Stomach (tissue), 9 donors: Measurements from ENCODE around the gene NREP. TPM values are rescaled to one million over a fixed set of nuclear protein-coding genes. Genes with fewer than 3 reads are reported as not detected.

Experiments used
- DNase-seq, 2 donors: peaks; one replicate each; pipeline versions ENCODE4 v3.0.0 to v3.0.0-alpha.2; 2013 to 2019
- H3K27ac ChIP-seq, 5 donors: fragments of 200-600 bp in 4 of 5; sonication (generic) in 4 of 5; one replicate each; pipeline ENCODE4 v1.5.1; 2013 to 2019; ENCODE audit warnings: mild to moderate bottlenecking in 1 of 5, moderate library complexity in 1 of 5
- H3K27me3 ChIP-seq, 3 donors: fragments of 200-600 bp; sonication (generic); one replicate each; pipeline ENCODE4 v1.5.1; 2017 to 2019; ENCODE audit warnings: mixed run types in 1 of 3
- H3K36me3 ChIP-seq, 4 donors: fragments of 200-600 bp; sonication (generic); 1 replicate in 3 of 4; 2 replicates in 1 of 4; pipeline ENCODE4 v1.5.1; 2016 to 2019
- H3K4me1 ChIP-seq, 4 donors: fragments of 200-600 bp; sonication (generic); one replicate each; pipeline ENCODE4 v1.5.1; 2016 to 2019
- H3K4me3 ChIP-seq, 4 donors: fragments of 200-600 bp; sonication (generic) in 3 of 4; one replicate each; pipeline ENCODE4 v1.5.1; 2016 to 2019; ENCODE audit warnings: mild to moderate bottlenecking in 1 of 4
- H3K9me3 ChIP-seq, 4 donors: fragments of 200-600 bp; sonication (generic); one replicate each; pipeline ENCODE4 v1.5.1; 2016 to 2019
- EP300 ChIP-seq: sonication (generic); formaldehyde crosslinking; IDR thresholded peaks from one replicate; pipeline ENCODE4 v1.6.1; 2017; ENCODE audit warnings: antibody characterized with exemption
- POLR2A ChIP-seq, 4 donors: fragments of 450-650 bp; IDR thresholded peaks; one replicate each; pipeline ENCODE4 v1.6.1; 2016; ENCODE audit warnings: antibody characterized with exemption in 4 of 4, control low read depth in 2 of 4, mild to moderate bottlenecking in 1 of 4, moderate library complexity in 1 of 4
- POLR2AphosphoS5 ChIP-seq, 3 donors: sonication (generic); formaldehyde crosslinking; IDR thresholded peaks; one replicate each; pipeline ENCODE4 v1.6.1; 2016; ENCODE audit warnings: antibody characterized with exemption in 3 of 3
- WGBS, 5 donors: extraction: QIAGEN DNeasy Blood & Tissue Kit in 3 of 5; methylation state at CpG; one replicate each; pipeline versions ENCODE4 v1.1.5 to v1.1.7; 2013 to 2018; 5-methylcytosine and 5-hydroxymethylcytosine counted together
- intact Hi-C: fragments of 100-400 bp; cut with DNase I; formaldehyde crosslinking; loops from one replicate; pipeline ENCODE4 v1.15.1; 2023; ENCODE audit warnings: low total_unique reads
- polyA plus RNA-seq, 3 donors: library from polyadenylated mRNA; stranded (reverse); fragments of 200-250 nt; gene quantifications; one replicate each; pipeline ENCODE4 v1.2.3, GENCODE V29; 2013
- total RNA-seq, 5 donors: library from RNA; depleted of rRNA; stranded (reverse); fragments of >200 nt; gene quantifications; one replicate each; pipeline versions ENCODE4 v1.1.0 to v1.2.3, GENCODE V29; 2014 to 2016
- TF ChIP-seq, protein P1 (sequence below), 7 experiments: fragments of 450-650 bp in 4 of 7; fragments of 200-600 bp in 3 of 7; sonication (generic) in 3 of 7; IDR thresholded peaks; one replicate each; pipeline ENCODE4 v1.5.1; 2016 to 2019; ENCODE audit warnings: antibody characterized with exemption in 7 of 7, control low read depth in 2 of 7, mild to moderate bottlenecking in 1 of 7
- donor health status: healthy with polysubstance abuse.
- donor health status: Bipolar disorder and iron deficiency.
- donor health status: healthy.

NREP gene
- total and polyA plus RNA-seq, 8 donors = 0.58 to 155 (median 10.3) TPM

- intact Hi-C loops = no loop called here
- Histone ChIP-seq H3K9me3 (no peaks in the 10 kb centered on the region), H3K27me3 (no peaks in the 10 kb centered on the region), H3K4me3 (peak overlapping the region; percentile 56 to 59 (median 56)), H3K4me1 (peaks cover 0 to 43% (median 26%) of the 10 kb centered on the region in 4 donors), H3K27ac (peak overlapping the region; percentile 87 to 94 (median 91)), H3K36me3 (no peaks in the 10 kb centered on the region)
- DNase-seq = peak; percentile 91 to 97
- WGBS, 5 donors = 0 to 1% (median 1%) methylated on average over 32 to 98 of the region's 98 CpGs
- TF ChIP-seq POLR2AphosphoS5 (IDR thresholded peaks at IDR 0.05) (peak; percentile 54 to 70 (median 59)), POLR2A (IDR thresholded peaks at IDR 0.05) (no peak)
- TF ChIP-seq, protein P1, sequence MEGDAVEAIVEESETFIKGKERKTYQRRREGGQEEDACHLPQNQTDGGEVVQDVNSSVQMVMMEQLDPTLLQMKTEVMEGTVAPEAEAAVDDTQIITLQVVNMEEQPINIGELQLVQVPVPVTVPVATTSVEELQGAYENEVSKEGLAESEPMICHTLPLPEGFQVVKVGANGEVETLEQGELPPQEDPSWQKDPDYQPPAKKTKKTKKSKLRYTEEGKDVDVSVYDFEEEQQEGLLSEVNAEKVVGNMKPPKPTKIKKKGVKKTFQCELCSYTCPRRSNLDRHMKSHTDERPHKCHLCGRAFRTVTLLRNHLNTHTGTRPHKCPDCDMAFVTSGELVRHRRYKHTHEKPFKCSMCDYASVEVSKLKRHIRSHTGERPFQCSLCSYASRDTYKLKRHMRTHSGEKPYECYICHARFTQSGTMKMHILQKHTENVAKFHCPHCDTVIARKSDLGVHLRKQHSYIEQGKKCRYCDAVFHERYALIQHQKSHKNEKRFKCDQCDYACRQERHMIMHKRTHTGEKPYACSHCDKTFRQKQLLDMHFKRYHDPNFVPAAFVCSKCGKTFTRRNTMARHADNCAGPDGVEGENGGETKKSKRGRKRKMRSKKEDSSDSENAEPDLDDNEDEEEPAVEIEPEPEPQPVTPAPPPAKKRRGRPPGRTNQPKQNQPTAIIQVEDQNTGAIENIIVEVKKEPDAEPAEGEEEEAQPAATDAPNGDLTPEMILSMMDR (IDR thresholded peaks at IDR 0.05) = peak in 5 of 7 experiments; percentile 13 to 46 (median 26)
Observed at GRCh38 chr5:111757355-111758283, 625 bp upstream of the NREP start.

DNA sequence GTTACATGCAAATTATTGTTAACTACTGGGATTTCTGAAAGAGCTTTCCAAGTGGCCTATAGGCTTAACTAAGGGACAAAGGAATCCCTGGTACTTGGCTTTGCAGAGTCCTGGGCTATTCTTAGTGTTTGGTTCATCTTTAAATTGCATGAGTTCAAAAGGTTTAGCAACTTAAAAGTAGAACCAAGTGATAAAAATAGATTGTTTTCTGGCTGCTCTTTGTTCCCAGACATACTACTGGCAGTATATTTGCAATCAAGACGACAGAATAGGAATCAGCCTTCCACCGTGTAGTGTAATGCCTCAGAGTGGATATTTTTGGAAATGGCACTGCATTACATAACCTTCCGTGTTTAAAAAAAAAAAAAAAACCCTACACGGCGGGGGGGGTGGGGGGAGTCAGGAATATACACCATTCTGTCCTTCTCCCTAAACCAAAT, 1.0 kb downstream of the NREP start:
- H3K4me1 ChIP-seq = peaks cover 0 to 43% (median 26%) of the 10 kb centered on the region in 4 donors
- intact Hi-C loops = no loop called here
- peak overlapping the region in 3 of 5 donors; percentile 90 to 94 (median 91) for H3K27ac ChIP-seq
- H3K9me3 ChIP-seq = no peaks in the 10 kb centered on the region
- TF ChIP-seq, protein P1 (IDR thresholded peaks at IDR 0.05) = no peak
- TF ChIP-seq POLR2AphosphoS5 (IDR thresholded peaks at IDR 0.05) (no peak), EP300 (no peak), POLR2A (IDR thresholded peaks at IDR 0.05) (no peak)
- H3K27me3 ChIP-seq = no peaks in the 10 kb centered on the region
- WGBS, 5 donors = 3 to 11% (median 5%) methylated on average over 5 of the region's 5 CpGs
- DNase-seq = peak in 1 of 2 donors; percentile 81
- H3K4me3 ChIP-seq = peak overlapping the region; percentile 56 to 59 (median 56)
- H3K36me3 ChIP-seq = no peaks in the 10 kb centered on the region

- H3K27ac ChIP-seq = peak overlapping the region in 1 of 5 donors; percentile 90
- intact Hi-C loops = no loop called here
- no peaks in the 10 kb centered on the region for H3K9me3 ChIP-seq
- 47 to 60% (median 53%) methylated on average over 8 of the region's 8 CpGs for WGBS, 5 donors
- H3K4me3 ChIP-seq = peak overlapping the region in 3 of 4 donors; percentile 56 to 59 (median 57)
- H3K27me3 ChIP-seq = no peaks in the 10 kb centered on the region
- peaks cover 0 to 43% (median 26%) of the 10 kb centered on the region in 4 donors for H3K4me1 ChIP-seq
- H3K36me3 ChIP-seq = no peaks in the 10 kb centered on the region
- TF ChIP-seq EP300 = no peak
- no peak for TF ChIP-seq POLR2A (IDR thresholded peaks at IDR 0.05)
- DNase-seq = no peak
Observed at GRCh38 chr5:111755345-111755941, 1.6 kb downstream of the NREP start.

DNA sequence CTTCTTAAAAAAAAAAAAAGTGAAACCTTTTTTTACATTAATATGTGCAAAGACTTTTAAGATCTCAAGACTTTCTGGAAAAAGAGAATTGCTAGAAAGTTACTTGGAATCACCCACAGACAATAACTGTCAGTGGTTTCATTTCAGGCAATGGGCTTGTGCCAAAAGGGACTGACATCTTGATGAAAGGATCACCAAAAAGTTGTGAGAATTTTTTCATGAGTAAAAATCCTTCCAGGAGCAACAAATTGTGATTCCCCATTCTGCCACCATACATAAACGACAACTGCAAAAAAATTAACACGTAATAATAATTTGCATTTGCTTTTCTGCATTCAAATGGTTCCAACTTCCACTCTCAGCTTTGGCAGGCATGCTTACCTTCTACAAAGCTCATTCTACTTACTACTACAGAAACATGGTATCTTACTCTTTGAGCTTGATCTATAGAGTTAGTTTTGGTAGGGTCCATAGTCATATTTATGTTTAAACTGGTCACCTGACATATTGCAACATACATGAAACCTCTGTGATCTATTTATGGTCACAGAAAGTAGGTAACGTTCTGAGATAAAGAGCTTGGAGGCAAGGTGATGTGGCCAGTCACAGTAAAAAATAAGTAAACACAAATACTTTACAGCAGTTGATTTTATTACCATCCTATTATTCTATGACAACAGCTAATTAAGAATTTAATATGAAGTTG, 3.0 kb downstream of the NREP start:
- Histone ChIP-seq H3K36me3 (no peaks in the 10 kb centered on the region), H3K4me3 (no peak overlapping the region), H3K9me3 (no peaks in the 10 kb centered on the region), H3K27ac (no peak overlapping the region), H3K27me3 (no peaks in the 10 kb centered on the region), H3K4me1 (peaks cover 0 to 43% (median 30%) of the 10 kb centered on the region in 4 donors)
- TF ChIP-seq POLR2A (IDR thresholded peaks at IDR 0.05) = no peak
- TF ChIP-seq EP300 = no peak
- TF ChIP-seq POLR2AphosphoS5 (IDR thresholded peaks at IDR 0.05) = no peak
- TF ChIP-seq, protein P1 (IDR thresholded peaks at IDR 0.05) = no peak
- intact Hi-C loops = no loop called here
- WGBS, 5 donors = 69 to 83% (median 72%) methylated on average over 3 of the region's 3 CpGs
- DNase-seq = no peak
